OCI-LY7 (cell line): ENCODE measurements around the gene ERC1. TPM values are rescaled to one million over a fixed set of nuclear protein-coding genes. Genes with fewer than 3 reads are reported as not detected.

Experiments used
- BruUV-seq: library from RNA; stranded (reverse); fragments of 400-500 nt; replicated peaks from 2 replicates; lab custom pipeline; 2021; lab: Mats Ljungman, UMichigan
- CTCF ChIA-PET: fragments of 300-600 bp; sonication (Branson Sonifier 250); formaldehyde crosslinking; loops from one replicate; lab custom pipeline; 2022; ENCODE audit warnings: antibody characterized with exemption; ENCODE audit not compliant: unreplicated experiment; lab: Charles Lee
- POLR2A ChIA-PET: fragments of 300-600 bp; sonication (Branson Sonifier 250); formaldehyde crosslinking; loops from one replicate; lab custom pipeline; 2022; ENCODE audit warnings: antibody characterized with exemption; lab: Charles Lee
- DNase-seq: peaks from one replicate; pipeline ENCODE4 v3.0.0-alpha.2; 2015; ENCODE audit warnings: low spot score
- H2AFZ ChIP-seq: fragments of 200-600 bp; sonication (generic), shearing (Covaris generic); 2 replicates; pipeline ENCODE4 v1.6.1; 2014; ENCODE audit warnings: mild to moderate bottlenecking, antibody characterized with exemption, low read length, moderate library complexity
- H3K27ac ChIP-seq: fragments of 200-600 bp; sonication (generic); 2 replicates; pipeline ENCODE4 v1.5.1; 2014; ENCODE audit warnings: mixed run types, low read depth, mild to moderate bottlenecking, moderate library complexity, low read length, inconsistent platforms; ENCODE audit not compliant: poor library complexity, severe bottlenecking
- H3K36me3 ChIP-seq: fragments of 200-600 bp; sonication (generic); 2 replicates; pipeline ENCODE4 v1.6.1; 2014; ENCODE audit warnings: mild to moderate bottlenecking, antibody characterized with exemption, low read length, moderate library complexity, mixed read lengths; ENCODE audit not compliant: insufficient read depth
- H3K4me1 ChIP-seq: fragments of 200-600 bp; sonication (generic); 2 replicates; pipeline ENCODE4 v1.5.1; 2014; ENCODE audit warnings: mild to moderate bottlenecking, low read length; ENCODE audit not compliant: insufficient read depth, poor library complexity, severe bottlenecking
- H3K4me2 ChIP-seq: fragments of 200-600 bp; sonication (generic); 2 replicates; pipeline ENCODE4 v1.6.1; 2014; ENCODE audit warnings: mild to moderate bottlenecking, low read length
- H3K4me3 ChIP-seq: fragments of 200-600 bp; sonication (generic); 2 replicates; pipeline ENCODE4 v1.5.1; 2014; ENCODE audit warnings: mild to moderate bottlenecking, low read depth, low read length; ENCODE audit not compliant: poor library complexity, severe bottlenecking
- H3K79me2 ChIP-seq: fragments of 200-600 bp; sonication (generic); 2 replicates; pipeline ENCODE4 v1.6.1; 2016; ENCODE audit warnings: low read depth, mild to moderate bottlenecking, low read length, moderate library complexity, mixed read lengths; ENCODE audit not compliant: insufficient read depth
- H3K9me2 ChIP-seq: fragments of 200-600 bp; sonication (generic); 2 replicates; pipeline ENCODE4 v1.6.1; 2016; ENCODE audit warnings: mild to moderate bottlenecking, low read length, mixed read lengths; ENCODE audit not compliant: insufficient read depth
- H3K9me3 ChIP-seq: fragments of 200-600 bp; sonication (generic); 2 replicates; pipeline ENCODE4 v1.6.1; 2014; ENCODE audit warnings: mild to moderate bottlenecking, mixed run types, low read length, mixed read lengths
- H4K20me1 ChIP-seq: fragments of 200-600 bp; sonication (generic); 2 replicates; pipeline ENCODE4 v1.6.1; 2014; ENCODE audit warnings: mild to moderate bottlenecking, antibody characterized with exemption, low read length, moderate library complexity, mixed read lengths; ENCODE audit not compliant: insufficient read depth
- EZH2phosphoT487 ChIP-seq: fragments of 200-600 bp; sonication (generic); IDR thresholded peaks from 2 replicates; pipeline ENCODE4 v1.6.1; 2018; ENCODE audit warnings: low read depth, borderline replicate concordance, mild to moderate bottlenecking, mixed run types, antibody characterized with exemption, low read length, moderate library complexity, mixed read lengths
- intact Hi-C: fragments of 100-400 bp; cut with micrococcal nuclease; formaldehyde crosslinking; loops from one replicate; pipeline ENCODE4 v1.10.0; 2022; ENCODE audit not compliant: unreplicated experiment
- total RNA-seq, 2 experiments: library from RNA; depleted of rRNA in 1 of 2; stranded (reverse); fragments of >200 nt in 1 of 2; shearing (Covaris generic) in 1 of 2; gene quantifications; 2 replicates each; pipeline ENCODE4 v1.2.3, GENCODE V29; 2014 to 2022
- TF ChIP-seq, protein P1 (sequence below): fragments of 200-600 bp; sonication (generic); conservative IDR thresholded peaks from 2 replicates; pipeline ENCODE4 v1.5.1; 2014; ENCODE audit warnings: mild to moderate bottlenecking, antibody characterized with exemption, low read length, moderate library complexity, mixed read lengths

The ERC1 gene
- total RNA-seq, 2 experiments from 2014 or later = 26.9 to 86.9 TPM

DNA sequence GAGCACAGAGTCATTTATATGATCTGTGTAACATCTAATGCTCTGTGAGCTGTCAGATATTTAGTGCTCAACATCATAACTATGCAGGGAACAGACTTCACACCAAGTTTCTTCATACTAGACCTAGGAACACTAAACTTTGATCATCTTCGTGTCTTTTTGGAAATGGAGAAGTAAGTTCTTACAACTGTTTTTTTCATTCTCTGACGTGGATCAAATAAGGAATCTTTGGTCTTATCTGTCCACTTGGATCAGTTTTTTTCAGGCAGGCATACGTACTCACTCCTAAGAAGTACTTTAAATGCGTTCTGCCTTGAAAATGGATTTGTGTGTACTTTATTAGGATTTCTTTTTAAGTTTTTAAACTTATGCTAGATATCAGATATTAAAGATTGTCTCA is 412.4 kb downstream of the ERC1 start:
- H4K20me1 ChIP-seq = no peaks in the 10 kb centered on the region
- H3K27ac ChIP-seq = no peak overlapping the region
- no peak overlapping the region for H2AFZ ChIP-seq
- no peak for DNase-seq
- ChIA-PET CTCF (no interaction called here), POLR2A (interaction anchor here (1.1 kb wide), 1 partner anchor 11 kb away, joined by 3 read pairs; no protein-coding TSS in a partner anchor)
- BruUV-seq = no TSS peak
- H3K4me2 ChIP-seq = no peak overlapping the region
- intact Hi-C loops = no loop called here
- no peaks in the 10 kb centered on the region for H3K4me1 ChIP-seq
- H3K9me3 ChIP-seq = no peaks in the 10 kb centered on the region
- H3K79me2 ChIP-seq = no peaks in the 10 kb centered on the region
- no peaks in the 10 kb centered on the region for H3K9me2 ChIP-seq
- H3K4me3 ChIP-seq = no peak overlapping the region
- TF ChIP-seq EZH2phosphoT487 = no peak
- TF ChIP-seq, protein P1, sequence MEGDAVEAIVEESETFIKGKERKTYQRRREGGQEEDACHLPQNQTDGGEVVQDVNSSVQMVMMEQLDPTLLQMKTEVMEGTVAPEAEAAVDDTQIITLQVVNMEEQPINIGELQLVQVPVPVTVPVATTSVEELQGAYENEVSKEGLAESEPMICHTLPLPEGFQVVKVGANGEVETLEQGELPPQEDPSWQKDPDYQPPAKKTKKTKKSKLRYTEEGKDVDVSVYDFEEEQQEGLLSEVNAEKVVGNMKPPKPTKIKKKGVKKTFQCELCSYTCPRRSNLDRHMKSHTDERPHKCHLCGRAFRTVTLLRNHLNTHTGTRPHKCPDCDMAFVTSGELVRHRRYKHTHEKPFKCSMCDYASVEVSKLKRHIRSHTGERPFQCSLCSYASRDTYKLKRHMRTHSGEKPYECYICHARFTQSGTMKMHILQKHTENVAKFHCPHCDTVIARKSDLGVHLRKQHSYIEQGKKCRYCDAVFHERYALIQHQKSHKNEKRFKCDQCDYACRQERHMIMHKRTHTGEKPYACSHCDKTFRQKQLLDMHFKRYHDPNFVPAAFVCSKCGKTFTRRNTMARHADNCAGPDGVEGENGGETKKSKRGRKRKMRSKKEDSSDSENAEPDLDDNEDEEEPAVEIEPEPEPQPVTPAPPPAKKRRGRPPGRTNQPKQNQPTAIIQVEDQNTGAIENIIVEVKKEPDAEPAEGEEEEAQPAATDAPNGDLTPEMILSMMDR = no peak
- no peaks in the 10 kb centered on the region; the same call in 1 of the 2 replicates for H3K36me3 ChIP-seq

DNA sequence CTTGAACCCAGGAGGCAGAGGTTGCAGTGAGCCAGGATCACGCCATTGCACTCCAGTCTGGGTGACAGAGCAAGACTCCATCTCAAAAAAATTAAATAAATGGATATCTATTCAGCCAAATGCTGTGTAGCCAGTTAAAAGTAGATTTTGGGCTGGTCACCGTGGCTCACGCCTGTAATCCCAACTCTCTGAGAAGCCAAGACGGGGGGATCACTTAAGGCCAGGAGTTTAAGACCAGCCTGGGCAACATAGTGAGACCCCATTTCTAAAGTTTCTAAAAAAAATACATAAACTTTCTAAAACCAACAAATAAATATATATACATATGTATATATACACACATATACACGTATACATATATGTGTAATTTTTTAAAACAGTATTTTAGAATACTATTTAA is 414.6 kb downstream of the ERC1 start:
- no peaks in the 10 kb centered on the region for H4K20me1 ChIP-seq
- no peak for DNase-seq
- intact Hi-C loops = no loop called here
- H2AFZ ChIP-seq = no peak overlapping the region
- peaks cover 13% of the 10 kb centered on the region for H3K36me3 ChIP-seq
- no peak overlapping the region for H3K4me2 ChIP-seq
- H3K27ac ChIP-seq = no peak overlapping the region
- no peak overlapping the region for H3K4me3 ChIP-seq
- ChIA-PET POLR2A (interaction anchor here (1.3 kb wide), 1 partner anchor 11 kb away, joined by 3 read pairs; no protein-coding TSS in a partner anchor), CTCF (no interaction called here)
- TF ChIP-seq, protein P1 = no peak
- TF ChIP-seq EZH2phosphoT487 = no peak
- H3K9me2 ChIP-seq = no peaks in the 10 kb centered on the region
- H3K9me3 ChIP-seq = no peaks in the 10 kb centered on the region
- BruUV-seq = no TSS peak
- no peaks in the 10 kb centered on the region for H3K4me1 ChIP-seq
- H3K79me2 ChIP-seq = no peaks in the 10 kb centered on the region

DNA sequence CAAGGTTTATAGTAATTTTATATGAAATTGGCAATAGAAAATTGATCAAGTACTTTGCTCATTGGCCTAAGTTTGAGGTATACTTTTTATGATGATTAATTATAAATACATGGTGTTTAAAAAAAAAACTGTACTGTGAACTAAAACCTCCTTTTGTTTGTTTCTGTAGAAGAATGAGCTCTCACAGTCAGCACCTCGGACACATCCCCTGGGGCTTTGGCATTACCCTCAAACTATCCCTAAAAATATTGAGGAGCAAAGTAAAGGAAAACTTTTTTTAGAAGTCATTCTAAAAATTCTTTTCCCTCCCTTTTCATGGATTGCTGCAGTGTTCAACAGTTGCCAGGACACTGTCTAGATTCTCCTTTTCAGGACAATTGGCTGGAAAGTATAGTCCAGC is 419.8 kb downstream of the ERC1 start:
- H2AFZ ChIP-seq = no peak overlapping the region
- H3K27ac ChIP-seq = no peak overlapping the region
- CTCF ChIA-PET = no interaction called here
- no peaks in the 10 kb centered on the region for H3K4me1 ChIP-seq
- no peak overlapping the region for H3K4me2 ChIP-seq
- intact Hi-C loops = no loop called here
- H3K79me2 ChIP-seq = no peaks in the 10 kb centered on the region
- POLR2A ChIA-PET = interaction anchor here (1.1 kb wide), 1 partner anchor 32 kb away, joined by 3 read pairs; no protein-coding TSS in a partner anchor
- H3K36me3 ChIP-seq = peaks cover 33% of the 10 kb centered on the region
- no peaks in the 10 kb centered on the region for H3K9me3 ChIP-seq
- H4K20me1 ChIP-seq = no peaks in the 10 kb centered on the region
- no peak overlapping the region for H3K4me3 ChIP-seq
- no peaks in the 10 kb centered on the region for H3K9me2 ChIP-seq
- no peak for DNase-seq
- BruUV-seq = no TSS peak
- no peak for TF ChIP-seq EZH2phosphoT487
- TF ChIP-seq, protein P1 = no peak
